Prostate gland (tissue), 1 donor: Measurements from ENCODE around the gene NEU2.

Experiments used
- POLR2A ChIP-seq: fragments of 450-650 bp; IDR thresholded peaks from one replicate; pipeline ENCODE4 v1.6.1; 2016; ENCODE audit warnings: antibody characterized with exemption, mild to moderate bottlenecking
- POLR2AphosphoS5 ChIP-seq: sonication (generic); formaldehyde crosslinking; IDR thresholded peaks from one replicate; pipeline ENCODE4 v1.6.1; 2017; ENCODE audit warnings: antibody characterized with exemption

DNA sequence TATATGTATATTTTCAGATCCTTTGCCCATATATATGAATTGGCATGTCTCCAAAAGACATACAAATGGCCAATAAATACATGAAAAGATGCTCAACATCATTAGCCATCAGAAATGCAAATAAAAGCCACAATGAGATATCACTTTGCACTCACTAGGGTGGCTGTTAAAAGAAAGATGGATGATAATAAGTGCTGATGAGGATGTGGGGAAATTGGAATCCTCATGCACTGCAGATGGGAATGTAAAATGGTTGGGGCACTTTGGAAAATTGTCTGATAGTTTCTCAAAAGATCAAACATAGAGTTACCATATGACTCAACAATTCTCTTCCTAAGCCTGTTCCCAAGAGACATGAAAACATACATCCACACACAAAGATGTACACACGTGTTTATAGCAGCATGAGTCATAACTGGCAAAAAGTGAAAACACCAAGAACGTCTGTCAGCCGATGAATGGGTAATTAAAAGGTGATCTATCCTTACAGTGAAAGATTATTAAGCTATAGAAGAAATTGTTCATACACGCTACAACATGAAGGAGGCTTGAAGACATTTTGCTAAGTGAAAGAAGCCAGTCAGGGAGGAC, 39.1 kb upstream of the NEU2 start:
- TF ChIP-seq POLR2A (no peak), POLR2AphosphoS5 (no peak)
